IMR-90 (cell line): ENCODE data around the gene OSTM1. TPM values are rescaled to one million over a fixed set of nuclear protein-coding genes. Genes with fewer than 3 reads are reported as not detected.

Experiments
- ATAC-seq: fragments of 200-7000 bp; cut with Tn5 transposase; 2 replicates; pipeline ENCODE4 v1.9.1; 2020; ENCODE audit warnings: low read depth, mild to moderate bottlenecking, moderate library complexity
- BruUV-seq: library from RNA; stranded (reverse); fragments of 400-500 nt; replicated peaks from 2 replicates; lab custom pipeline; 2021; lab: Mats Ljungman, UMichigan
- CTCF ChIA-PET: fragments of 300-600 bp; formaldehyde crosslinking; extraction: SDS; loops from one replicate; lab custom pipeline; 2021; ENCODE audit warnings: antibody characterized with exemption; lab: Yijun Ruan, JAX
- POLR2A ChIA-PET: fragments of 300-600 bp; sonication (Branson Sonifier 250); formaldehyde crosslinking; loops from one replicate; lab custom pipeline; 2022; ENCODE audit warnings: antibody characterized with exemption; ENCODE audit not compliant: unreplicated experiment; lab: Charles Lee
- DNase-seq: peaks from one replicate; pipeline ENCODE4 v3.0.0; 2013
- H2AFZ ChIP-seq: replicated peaks from 2 replicates; pipeline ENCODE3; 2013; ENCODE audit warnings: low read length, mild to moderate bottlenecking; ENCODE audit not compliant: poor library complexity
- H2AK5ac ChIP-seq: 2 replicates; pipeline ENCODE4 v1.6.1; 2013; ENCODE audit warnings: low read depth, low read length, inconsistent platforms
- H2AK9ac ChIP-seq: replicated peaks from 2 replicates; pipeline ENCODE3; 2013; ENCODE audit warnings: mild to moderate bottlenecking, low read depth, low read length, moderate library complexity; ENCODE audit not compliant: poor library complexity
- H2BK120ac ChIP-seq: 2 replicates; pipeline ENCODE4 v1.6.1; 2013; ENCODE audit warnings: low read depth, low read length, inconsistent platforms
- H2BK15ac ChIP-seq: 3 replicates; pipeline ENCODE4 v1.6.1; 2013; ENCODE audit warnings: low read depth, low read length, inconsistent platforms
- H2BK20ac ChIP-seq: 2 replicates; pipeline ENCODE4 v1.6.1; 2013; ENCODE audit warnings: low read depth, mild to moderate bottlenecking, inconsistent platforms, low read length, moderate library complexity
- H2BK5ac ChIP-seq: 2 replicates; pipeline ENCODE4 v1.6.1; 2013; ENCODE audit warnings: mild to moderate bottlenecking, low read depth, low read length, inconsistent platforms; ENCODE audit not compliant: poor library complexity, severe bottlenecking
- H3K14ac ChIP-seq: replicated peaks from 2 replicates; pipeline ENCODE4 v1.6.1; 2013; ENCODE audit warnings: low read depth, low read length, inconsistent platforms
- H3K18ac ChIP-seq: 2 replicates; pipeline ENCODE4 v1.6.1; 2013; ENCODE audit warnings: low read depth, low read length, control low read depth
- H3K23ac ChIP-seq: 2 replicates; pipeline ENCODE4 v1.6.1; 2013; ENCODE audit warnings: low read depth, low read length, inconsistent platforms
- H3K27ac ChIP-seq: 2 replicates; pipeline ENCODE4 v1.5.1; 2013; ENCODE audit warnings: mild to moderate bottlenecking, control low read depth, low read length; ENCODE audit not compliant: insufficient read depth
- H3K27me3 ChIP-seq: 2 replicates; pipeline ENCODE4 v1.6.1; 2013; ENCODE audit warnings: low read length; ENCODE audit not compliant: control insufficient read depth, insufficient read depth
- H3K36me3 ChIP-seq: 2 replicates; pipeline ENCODE4 v1.6.1; 2013; ENCODE audit warnings: low read length, mixed read lengths; ENCODE audit not compliant: control insufficient read depth, insufficient read depth
- H3K4ac ChIP-seq: 2 replicates; pipeline ENCODE4 v1.6.1; 2013; ENCODE audit warnings: low read depth, low read length, inconsistent platforms
- H3K4me1 ChIP-seq: 2 replicates; pipeline ENCODE4 v1.6.1; 2013; ENCODE audit warnings: low read length, mixed read lengths; ENCODE audit not compliant: control insufficient read depth, insufficient read depth
- H3K4me2 ChIP-seq: 2 replicates; pipeline ENCODE4 v1.6.1; 2013; ENCODE audit warnings: low read depth, mild to moderate bottlenecking, control low read depth, low read length, moderate library complexity
- H3K4me3 ChIP-seq: 2 replicates; pipeline ENCODE4 v1.5.1; 2013; ENCODE audit warnings: low read depth, mild to moderate bottlenecking, control low read depth, low read length, moderate library complexity; ENCODE audit not compliant: insufficient read depth
- H3K56ac ChIP-seq: 2 replicates; pipeline ENCODE4 v1.6.1; 2013; ENCODE audit warnings: low read length, inconsistent platforms; ENCODE audit not compliant: insufficient read depth; ENCODE audit errors: extremely low read depth
- H3K79me1 ChIP-seq, 2 experiments: 2 replicates each; pipeline ENCODE4 v1.6.1; 2013; ENCODE audit warnings: low read length in 2 of 2, inconsistent platforms in 1 of 2, low read depth in 1 of 2
- H3K9ac ChIP-seq: 2 replicates; pipeline ENCODE4 v1.6.1; 2013; ENCODE audit warnings: low read depth, low read length, control low read depth
- H3K9me1 ChIP-seq: 2 replicates; pipeline ENCODE4 v1.6.1; 2013; ENCODE audit warnings: low read length, inconsistent platforms; ENCODE audit not compliant: insufficient read depth
- H3K9me3 ChIP-seq: 2 replicates; pipeline ENCODE4 v1.6.1; 2013; ENCODE audit warnings: low read length; ENCODE audit not compliant: control insufficient read depth, insufficient read depth
- H4K20me1 ChIP-seq: 2 replicates; pipeline ENCODE4 v1.6.1; 2013; ENCODE audit warnings: low read length, inconsistent platforms; ENCODE audit not compliant: insufficient read depth
- H4K5ac ChIP-seq: 2 replicates; pipeline ENCODE4 v1.6.1; 2013; ENCODE audit warnings: mild to moderate bottlenecking, low read depth, low read length, control low read depth
- H4K8ac ChIP-seq, 2 experiments: 2 replicates each; pipeline ENCODE4 v1.6.1; 2013; ENCODE audit warnings: low read depth in 2 of 2, low read length in 2 of 2, control low read depth in 1 of 2, inconsistent platforms in 1 of 2
- H4K91ac ChIP-seq: 2 replicates; pipeline ENCODE4 v1.6.1; 2013; ENCODE audit warnings: low read depth, low read length, inconsistent platforms; ENCODE audit not compliant: insufficient read depth
- CEBPB ChIP-seq: IDR thresholded peaks from 2 replicates; pipeline ENCODE4 v1.6.1; 2012; ENCODE audit warnings: low read depth, low read length, improper control_type of control experiment
- ELK1 ChIP-seq: fragments of 150-350 bp; IDR thresholded peaks from 2 replicates; pipeline ENCODE4 v1.6.1; 2016; ENCODE audit warnings: low read depth, mild to moderate bottlenecking, low read length, moderate library complexity, borderline replicate concordance
- FOS ChIP-seq: fragments of 150-350 bp; IDR thresholded peaks from 2 replicates; pipeline ENCODE4 v1.6.1; 2016; ENCODE audit warnings: low read depth, low read length
- MAFK ChIP-seq: IDR thresholded peaks from 2 replicates; pipeline ENCODE4 v1.6.1; 2012; ENCODE audit warnings: low read depth, low read length, improper control_type of control experiment
- MXI1 ChIP-seq: IDR thresholded peaks from 2 replicates; pipeline ENCODE4 v1.6.1; 2012; ENCODE audit warnings: low read depth, mild to moderate bottlenecking, low read length, moderate library complexity, borderline replicate concordance
- POLR2A ChIP-seq: IDR thresholded peaks from 2 replicates; pipeline ENCODE4 v1.6.1; 2012; ENCODE audit warnings: mild to moderate bottlenecking, low read depth, low read length
- RAD21 ChIP-seq: IDR thresholded peaks from 2 replicates; pipeline ENCODE4 v1.6.1; 2012; ENCODE audit warnings: low read length, improper control_type of control experiment
- RCOR1 ChIP-seq: IDR thresholded peaks from 2 replicates; pipeline ENCODE4 v1.6.1; 2012; ENCODE audit warnings: mild to moderate bottlenecking, low read length, improper control_type of control experiment; ENCODE audit not compliant: insufficient replicate concordance
- WGBS, 2 experiments: methylation state at CpG; one replicate each; pipeline versions ENCODE4 v1.1.5 to v1.1.7; 2013; ENCODE audit warnings: missing lambda C conversion rate in 2 of 2; ENCODE audit not compliant: insufficient read length in 1 of 2; ENCODE audit errors: extremely low coverage in 2 of 2; 5-methylcytosine and 5-hydroxymethylcytosine counted together
- dilution Hi-C: fragments of 300-500 bp; cut with HindIII; formaldehyde crosslinking; loops from one replicate; pipeline ENCODE4 v1.14.3; 2018; ENCODE audit warnings: low sequenced_read_pairs; ENCODE audit not compliant: unreplicated experiment
- in situ Hi-C: fragments of 300-500 bp; cut with MboI; formaldehyde crosslinking; loops from 3 replicates; pipeline ENCODE4 v1.14.3; 2019; ENCODE audit warnings: low sequenced_read_pairs, inconsistent platforms, mixed read lengths
- intact Hi-C: fragments of 100-400 bp; cut with micrococcal nuclease; formaldehyde crosslinking; loops from 2 replicates; pipeline ENCODE4 v1.10.0; 2022
- polyA plus RNA-seq, 3 experiments: library from polyadenylated mRNA; depleted of rRNA; stranded (reverse); fragments of >200 nt; gene quantifications; 2 replicates each; pipeline ENCODE4 v1.2.3, GENCODE V29; 2012; ENCODE audit warnings: low replicate concordance in 1 of 3
- total RNA-seq: library from RNA; depleted of rRNA; stranded (reverse); fragments of >200 nt; gene quantifications from 2 replicates; pipeline ENCODE4 v1.2.3, GENCODE V29; 2012
- TF ChIP-seq, protein P1 (sequence below): conservative IDR thresholded peaks from 2 replicates; pipeline ENCODE4 v1.5.1; 2012; ENCODE audit warnings: mild to moderate bottlenecking, low read depth, low read length, improper control_type of control experiment

Gene OSTM1
- total and polyA plus RNA-seq, 2 of the 4 experiments (the other 2 are of a cell fraction), result 8.0 to 24.7 TPM

DNA sequence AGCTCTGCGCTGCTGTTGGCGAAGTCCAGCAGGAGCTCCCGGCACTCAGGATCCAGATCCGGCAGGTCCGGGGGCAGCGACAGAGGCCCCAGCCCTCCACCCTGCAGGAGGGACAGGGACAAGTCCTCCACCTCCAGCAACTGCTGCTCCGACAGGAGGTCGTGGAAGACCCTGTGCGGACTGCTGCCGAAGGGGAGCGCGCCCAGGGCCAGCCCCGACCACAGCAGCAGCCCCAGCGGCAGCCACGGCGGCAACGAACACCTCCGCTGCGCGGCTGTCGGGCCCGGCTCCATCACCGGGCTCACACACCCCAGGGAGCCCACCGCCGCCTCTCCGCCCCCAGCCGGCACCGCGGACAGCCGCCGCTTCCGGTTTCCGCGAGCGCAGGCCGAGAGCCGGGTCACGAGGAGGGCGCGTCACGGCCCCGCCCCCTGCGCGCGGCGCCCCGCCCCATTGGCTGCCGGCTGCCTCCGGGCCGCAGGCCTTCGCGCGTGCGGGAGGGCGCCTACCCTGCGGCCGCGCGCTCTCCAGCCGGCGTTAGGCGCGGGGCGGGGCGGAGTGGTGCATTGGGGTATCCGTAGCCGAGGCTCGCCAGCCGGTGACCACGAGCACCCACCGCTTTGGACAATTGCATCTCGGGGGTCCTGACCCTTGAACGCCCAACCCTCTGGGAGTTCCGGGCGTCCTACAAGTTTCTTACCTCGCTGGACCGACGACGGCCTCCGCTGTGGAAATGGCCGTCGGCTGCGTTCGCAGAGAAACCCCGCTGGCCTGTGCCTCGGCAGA, at the start of gene OSTM1 (continued):
- TF ChIP-seq FOS (no peak), RAD21 (no peak), CEBPB (no peak), MXI1 (peak; percentile 41; the same call in 1 of the 2 replicates), MAFK (no peak), POLR2A (peak; percentile 59; the same call in 1 of the 2 replicates)

GRCh38 chr6:108123946-108124345, 49.4 kb upstream of the OSTM1 start:
- no peaks in the 10 kb centered on the region for H3K9me1 ChIP-seq
- ATAC-seq (no peak), DNase-seq (no peak)
- no peak for TF ChIP-seq MAFK
- TF ChIP-seq, protein P1, sequence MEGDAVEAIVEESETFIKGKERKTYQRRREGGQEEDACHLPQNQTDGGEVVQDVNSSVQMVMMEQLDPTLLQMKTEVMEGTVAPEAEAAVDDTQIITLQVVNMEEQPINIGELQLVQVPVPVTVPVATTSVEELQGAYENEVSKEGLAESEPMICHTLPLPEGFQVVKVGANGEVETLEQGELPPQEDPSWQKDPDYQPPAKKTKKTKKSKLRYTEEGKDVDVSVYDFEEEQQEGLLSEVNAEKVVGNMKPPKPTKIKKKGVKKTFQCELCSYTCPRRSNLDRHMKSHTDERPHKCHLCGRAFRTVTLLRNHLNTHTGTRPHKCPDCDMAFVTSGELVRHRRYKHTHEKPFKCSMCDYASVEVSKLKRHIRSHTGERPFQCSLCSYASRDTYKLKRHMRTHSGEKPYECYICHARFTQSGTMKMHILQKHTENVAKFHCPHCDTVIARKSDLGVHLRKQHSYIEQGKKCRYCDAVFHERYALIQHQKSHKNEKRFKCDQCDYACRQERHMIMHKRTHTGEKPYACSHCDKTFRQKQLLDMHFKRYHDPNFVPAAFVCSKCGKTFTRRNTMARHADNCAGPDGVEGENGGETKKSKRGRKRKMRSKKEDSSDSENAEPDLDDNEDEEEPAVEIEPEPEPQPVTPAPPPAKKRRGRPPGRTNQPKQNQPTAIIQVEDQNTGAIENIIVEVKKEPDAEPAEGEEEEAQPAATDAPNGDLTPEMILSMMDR, result no peak
- no peak for TF ChIP-seq ELK1
- no peak for TF ChIP-seq RCOR1
- no peak overlapping the region for H3K27ac ChIP-seq
- WGBS, 2 experiments, result no CpG with 5 or more reads among the region's 7 CpGs
- no peak overlapping the region for H4K91ac ChIP-seq
- H3K79me1 ChIP-seq, result no peaks in the 10 kb centered on the region
- H3K4me2 ChIP-seq, result no peak overlapping the region
- dilution Hi-C loops (no loop called here), in situ Hi-C loops (no loop called here), intact Hi-C loops (no loop called here)
- H2AK5ac ChIP-seq, result no peak overlapping the region
- no TSS peak for BruUV-seq
- H2AFZ ChIP-seq, result no peak overlapping the region
- CTCF ChIA-PET, result no interaction called here
- H2BK5ac ChIP-seq, result no peak overlapping the region
- H2AK9ac ChIP-seq, result no peak overlapping the region
- no peak overlapping the region for H3K23ac ChIP-seq
- no peaks in the 10 kb centered on the region for H3K36me3 ChIP-seq
- no peak overlapping the region for H2BK20ac ChIP-seq
- no peak overlapping the region for H2BK120ac ChIP-seq
- H3K4ac ChIP-seq, result no peak overlapping the region
- H4K5ac ChIP-seq, result no peak overlapping the region
- POLR2A ChIA-PET, result no interaction called here
- no peaks in the 10 kb centered on the region for H4K20me1 ChIP-seq
- H3K56ac ChIP-seq, result no peak overlapping the region
- peaks cover 80% of the 10 kb centered on the region for H3K27me3 ChIP-seq
- no peak overlapping the region for H3K14ac ChIP-seq
- no peaks in the 10 kb centered on the region for H3K4me1 ChIP-seq
- no peak overlapping the region for H2BK15ac ChIP-seq
- no peak overlapping the region for H3K9ac ChIP-seq
- peaks cover 6% of the 10 kb centered on the region for H3K9me3 ChIP-seq
- no peak overlapping the region for H3K4me3 ChIP-seq
- no peak overlapping the region for H3K18ac ChIP-seq
- H4K8ac ChIP-seq, result no peak overlapping the region
